ENCODE measurements around the gene FGF18. TPM values are rescaled to one million over a fixed set of nuclear protein-coding genes. Genes with fewer than 3 reads are reported as not detected.

FGF18 gene
- total and polyA plus RNA-seq, 2 of the 4 experiments (the other 2 are of a cell fraction): 0.15 TPM; not detected in 1

DNA sequence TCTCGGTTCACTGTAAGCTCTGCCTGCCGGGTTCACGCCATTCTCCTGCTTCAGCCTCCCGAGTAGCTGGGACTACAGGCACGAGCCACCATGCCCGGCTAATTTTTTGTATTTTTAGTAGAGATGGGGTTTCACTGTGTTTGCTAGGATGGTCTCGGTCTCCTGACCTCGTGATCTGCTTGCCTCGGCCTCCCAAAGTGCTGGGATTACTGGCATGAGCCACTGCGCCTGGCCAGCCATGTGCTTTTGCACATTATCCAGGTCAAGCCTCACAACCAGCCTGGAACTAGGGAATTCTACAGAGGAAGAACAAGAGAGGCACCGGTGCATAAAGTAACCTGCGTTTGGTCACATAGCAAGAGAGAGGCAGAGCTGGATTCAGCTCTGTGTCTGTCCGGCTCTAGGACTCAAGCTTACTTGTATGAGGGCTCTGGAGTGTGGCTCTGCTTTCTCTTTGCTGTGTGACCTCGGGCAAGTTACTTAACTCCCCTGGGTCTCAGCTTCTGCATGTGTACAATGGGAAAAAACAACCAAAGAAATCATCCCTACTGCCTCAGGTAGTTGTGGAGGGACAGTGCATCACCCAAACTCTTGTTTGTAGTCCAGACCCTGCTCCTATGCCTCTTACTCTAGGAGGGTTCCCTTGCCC is 6.3 kb downstream of the FGF18 start:
- no peaks in the 10 kb centered on the region; the same call in 1 of the 2 replicates for H3K27me3 ChIP-seq (ENCODE audit: control insufficient read depth, insufficient read depth, low read length)
- ChIA-PET CTCF (no interaction called here), POLR2A (ENCODE audit: unreplicated experiment) (no interaction called here)
- no peak overlapping the region for H2BK15ac ChIP-seq (ENCODE audit: low read depth, low read length)
- no peaks in the 10 kb centered on the region; the same call in 1 of the 2 replicates for H3K4me1 ChIP-seq (ENCODE audit: control insufficient read depth, insufficient read depth, low read length)
- H2BK5ac ChIP-seq (ENCODE audit: low read depth, low read length, poor library complexity, severe bottlenecking): no peak overlapping the region
- no peaks in the 10 kb centered on the region for H3K9me1 ChIP-seq (ENCODE audit: insufficient read depth, low read length)
- in situ Hi-C loops (cut with MboI; ENCODE audit: low sequenced_read_pairs): loop anchor here (25.0 kb wide), 1 partner anchor 437 kb away; no protein-coding TSS in a partner anchor
- DNase-seq: no peak
- intact Hi-C loops (cut with micrococcal nuclease): no loop called here
- H3K27ac ChIP-seq (ENCODE audit: insufficient read depth, low read length): no peak overlapping the region
- no peak overlapping the region for H2BK120ac ChIP-seq (ENCODE audit: low read depth, low read length)
- no peak overlapping the region for H3K18ac ChIP-seq (ENCODE audit: low read depth, low read length)
- H3K14ac ChIP-seq (replicated peaks; ENCODE audit: low read depth, low read length): no peak overlapping the region
- dilution Hi-C loops (cut with HindIII; ENCODE audit: low sequenced_read_pairs, unreplicated experiment): no loop called here
- no peak overlapping the region for H3K23ac ChIP-seq (ENCODE audit: low read depth, low read length)
- no peak overlapping the region for H2AK5ac ChIP-seq (ENCODE audit: low read depth, low read length)
- H3K79me1 ChIP-seq (ENCODE audit: low read depth in 1 of 2, low read length in 2 of 2): no peaks in the 10 kb centered on the region
- no peak for TF ChIP-seq CHD1 (IDR thresholded peaks at IDR 0.05; ENCODE audit: low read depth, low read length)
- no peak for TF ChIP-seq NFE2L2 (IDR thresholded peaks at IDR 0.05; ENCODE audit: low read depth, low read length)
- no peak for TF ChIP-seq POLR2A (IDR thresholded peaks at IDR 0.05; ENCODE audit: low read depth, low read length)
- no peak for TF ChIP-seq MAZ (IDR thresholded peaks at IDR 0.05; ENCODE audit: borderline replicate concordance, low read depth, low read length)
- no peak for TF ChIP-seq RCOR1 (IDR thresholded peaks at IDR 0.05; ENCODE audit: insufficient replicate concordance, low read length)
- TF ChIP-seq ELK1 (IDR thresholded peaks at IDR 0.05; ENCODE audit: borderline replicate concordance, low read depth, low read length): no peak
- no peak for TF ChIP-seq MXI1 (IDR thresholded peaks at IDR 0.05; ENCODE audit: borderline replicate concordance, low read depth, low read length)
- H2BK20ac ChIP-seq (ENCODE audit: low read depth, low read length): no peak overlapping the region
- H4K8ac ChIP-seq (ENCODE audit: low read depth in 2 of 2, low read length in 2 of 2): no peak overlapping the region
- 96% methylated on average over 4 of the region's 14 CpGs; no CpG with 5 or more reads in 1 of the 2 experiments for WGBS, 2 experiments (ENCODE audit: extremely low coverage in 2 of 2, insufficient read length in 1 of 2)
- H3K4ac ChIP-seq (ENCODE audit: low read depth, low read length): no peak overlapping the region
- no peak overlapping the region for H2AFZ ChIP-seq (replicated peaks; ENCODE audit: low read length, poor library complexity)
- peaks cover 9% of the 10 kb centered on the region for H4K20me1 ChIP-seq (ENCODE audit: insufficient read depth, low read length)
- BruUV-seq (replicated peaks): no TSS peak
- H3K36me3 ChIP-seq (ENCODE audit: control insufficient read depth, insufficient read depth, low read length): no peaks in the 10 kb centered on the region
- no peak overlapping the region for H4K91ac ChIP-seq (ENCODE audit: insufficient read depth, low read depth, low read length)
- H3K56ac ChIP-seq (ENCODE audit: extremely low read depth, insufficient read depth, low read length): no peak overlapping the region
- no peak overlapping the region for H3K4me3 ChIP-seq (ENCODE audit: insufficient read depth, low read depth, low read length)
- H3K9me3 ChIP-seq (ENCODE audit: control insufficient read depth, insufficient read depth, low read length): no peaks in the 10 kb centered on the region
- peak overlapping the region; percentile 28 for H2AK9ac ChIP-seq (replicated peaks; ENCODE audit: low read depth, low read length, poor library complexity)
- no peak overlapping the region for H4K5ac ChIP-seq (ENCODE audit: low read depth, low read length)
- no peak overlapping the region for H3K4me2 ChIP-seq (ENCODE audit: low read depth, low read length)
- no peak overlapping the region for H3K9ac ChIP-seq (ENCODE audit: low read depth, low read length)
- ATAC-seq (ENCODE audit: low read depth): no peak
